RKO (cell line): ENCODE data around the gene DPH7.
"Not testable (repeated sequence)": the region's sequence is repeated elsewhere in the genome, so short reads cannot be mapped to it uniquely, and the experiment has no call there.

Source experiments
- DNase-seq: peaks from one replicate; pipeline ENCODE4 v3.0.0-alpha.2; 2016; ENCODE audit warnings: low spot score

The DPH7 gene

GRCh38 chr9:137518661-137519459 lies 59.9 kb downstream of the DPH7 start:
- DNase-seq, result not testable (repeated sequence)

GRCh38 chr9:137516144-137516917 lies 62.4 kb downstream of the DPH7 start:
- DNase-seq, result peak; percentile 54

GRCh38 chr9:137515338-137515724 lies 63.4 kb downstream of the DPH7 start:
- no peak for DNase-seq

GRCh38 chr9:137514691-137515337 lies 63.9 kb downstream of the DPH7 start:
- no peak for DNase-seq

- not testable (repeated sequence) for DNase-seq
These were observed 64.7 kb downstream of the DPH7 start for GRCh38 chr9:137513801-137514570.

- DNase-seq, result not testable (repeated sequence)
These were observed 65.6 kb downstream of the DPH7 start for GRCh38 chr9:137513136-137513535.

- no peak for DNase-seq
These were observed 66.8 kb downstream of the DPH7 start for GRCh38 chr9:137511758-137512463.

GRCh38 chr9:137511126-137511525 lies 67.6 kb downstream of the DPH7 start:
- not testable (repeated sequence) for DNase-seq

- DNase-seq, result no peak
These were observed 69.5 kb downstream of the DPH7 start for GRCh38 chr9:137509198-137509597.

GRCh38 chr9:137506702-137507171 lies 72.0 kb downstream of the DPH7 start:
- no peak for DNase-seq

- DNase-seq, result no peak
These were observed 72.5 kb downstream of the DPH7 start for GRCh38 chr9:137506274-137506673.

- DNase-seq, result no peak
These were observed 73.1 kb downstream of the DPH7 start for GRCh38 chr9:137505421-137506140.
